Breast epithelium (tissue), 4 donors: ENCODE measurements around the gene TXNRD2. TPM values are rescaled to one million over a fixed set of nuclear protein-coding genes. Genes with fewer than 3 reads are reported as not detected.

Experiments used
- DNase-seq, 2 donors: peaks; one replicate each; pipeline ENCODE4 v3.0.0-alpha.2; 2019; ENCODE audit warnings: low spot score in 2 of 2
- H3K27ac ChIP-seq, 2 donors: fragments of 200-600 bp; sonication (generic) in 1 of 2; one replicate each; pipeline ENCODE4 v1.5.1; 2016 to 2019; ENCODE audit warnings: mild to moderate bottlenecking in 1 of 2
- H3K27me3 ChIP-seq, 2 donors: fragments of 200-600 bp; sonication (generic) in 1 of 2; one replicate each; pipeline versions ENCODE4 v1.5.1 to v1.6.0; 2017 to 2019; ENCODE audit warnings: control low read depth in 1 of 2, mild to moderate bottlenecking in 1 of 2
- H3K36me3 ChIP-seq: fragments of 200-600 bp; one replicate; pipeline ENCODE4 v1.5.1; 2019
- H3K4me1 ChIP-seq, 2 donors: fragments of 200-600 bp; sonication (generic); one replicate each; pipeline ENCODE4 v1.5.1; 2016 to 2019; ENCODE audit warnings: control low read depth in 1 of 2
- H3K4me3 ChIP-seq, 3 donors: fragments of 200-600 bp; sonication (generic); 1 replicate in 2 of 3; 2 replicates in 1 of 3; pipeline ENCODE4 v1.5.1; 2016 to 2019; ENCODE audit warnings: mild to moderate bottlenecking in 3 of 3, moderate library complexity in 2 of 3
- H3K9me3 ChIP-seq, 2 donors: fragments of 200-600 bp; sonication (generic) in 1 of 2; one replicate each; pipeline ENCODE4 v1.5.1; 2016 to 2019; ENCODE audit warnings: control low read depth in 1 of 2
- CTCF ChIP-seq, 3 donors: fragments of 450-650 bp; IDR thresholded peaks; one replicate each; pipeline ENCODE4 v1.5.1; 2016 to 2017; ENCODE audit warnings: antibody characterized with exemption in 3 of 3, mild to moderate bottlenecking in 3 of 3, moderate library complexity in 3 of 3
- POLR2A ChIP-seq: fragments of 450-650 bp; IDR thresholded peaks from one replicate; pipeline ENCODE4 v1.6.1; 2016; ENCODE audit warnings: antibody characterized with exemption, mild to moderate bottlenecking, moderate library complexity
- POLR2AphosphoS5 ChIP-seq, 3 donors: sonication (generic); formaldehyde crosslinking; IDR thresholded peaks; one replicate each; pipeline ENCODE4 v1.6.1; 2017; ENCODE audit warnings: antibody characterized with exemption in 3 of 3
- intact Hi-C: fragments of 100-400 bp; cut with DNase I; formaldehyde crosslinking; loops from one replicate; pipeline ENCODE4 v1.15.1; 2023; ENCODE audit warnings: low total_unique reads
- total RNA-seq, 3 donors: library from RNA; depleted of rRNA; stranded (reverse); fragments of >200 nt; gene quantifications; one replicate each; pipeline ENCODE4 v1.1.0, GENCODE V29; 2016

TXNRD2 gene
- total RNA-seq, 3 donors from 2014 or later, result 13.8 to 22.8 (median 20.6) TPM

GRCh38 chr22:19905347-19906276 lies 36.0 kb downstream of the TXNRD2 start:
- Histone ChIP-seq H3K9me3 (no peaks in the 10 kb centered on the region), H3K27ac (no peak overlapping the region), H3K27me3 (no peaks in the 10 kb centered on the region), H3K4me3 (no peak overlapping the region), H3K4me1 (no peaks in the 10 kb centered on the region), H3K36me3 (no peaks in the 10 kb centered on the region)
- DNase-seq, result no peak
- intact Hi-C loops, result no loop called here
- TF ChIP-seq CTCF (IDR thresholded peaks at IDR 0.05) (no peak), POLR2A (no peak), POLR2AphosphoS5 (IDR thresholded peaks at IDR 0.05) (no peak)

DNA sequence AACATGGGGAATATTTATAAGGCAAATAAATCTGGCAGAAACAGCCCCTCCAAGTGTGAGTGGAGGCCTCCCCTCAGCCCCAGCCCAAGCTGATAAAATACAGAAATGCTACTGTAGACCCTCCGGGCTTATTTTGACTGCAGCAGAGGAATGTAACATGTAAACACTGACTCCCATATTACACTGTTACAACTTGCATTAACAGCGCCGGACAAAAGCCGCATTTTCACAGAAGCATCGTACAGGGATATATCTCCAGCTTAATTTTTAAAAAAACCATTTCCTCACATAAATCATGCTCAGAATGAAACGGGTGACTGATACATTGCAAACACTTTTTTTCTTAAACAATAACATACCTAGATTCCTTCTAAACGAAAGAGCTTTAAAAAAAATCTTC lies 36.7 kb downstream of the TXNRD2 start:
- Histone ChIP-seq H3K27me3 (no peaks in the 10 kb centered on the region), H3K27ac (no peak overlapping the region), H3K9me3 (no peaks in the 10 kb centered on the region), H3K4me3 (no peak overlapping the region), H3K36me3 (no peaks in the 10 kb centered on the region), H3K4me1 (no peaks in the 10 kb centered on the region)
- intact Hi-C loops, result loop anchor here (5.0 kb wide), 1 partner anchor 178 kb away; no protein-coding TSS in a partner anchor
- TF ChIP-seq CTCF (IDR thresholded peaks at IDR 0.05) (no peak), POLR2A (no peak), POLR2AphosphoS5 (IDR thresholded peaks at IDR 0.05) (no peak)
- no peak for DNase-seq

- Histone ChIP-seq H3K4me3 (no peak overlapping the region), H3K4me1 (no peaks in the 10 kb centered on the region), H3K36me3 (no peaks in the 10 kb centered on the region), H3K9me3 (no peaks in the 10 kb centered on the region), H3K27ac (no peak overlapping the region), H3K27me3 (no peaks in the 10 kb centered on the region)
- no peak for DNase-seq
- intact Hi-C loops, result loop anchor here (5.0 kb wide), 1 partner anchor 177 kb away; no protein-coding TSS in a partner anchor
- TF ChIP-seq POLR2A, result no peak
- TF ChIP-seq CTCF (IDR thresholded peaks at IDR 0.05), result no peak
- TF ChIP-seq POLR2AphosphoS5 (IDR thresholded peaks at IDR 0.05), result no peak
These were observed 37.3 kb downstream of the TXNRD2 start for GRCh38 chr22:19904174-19904856.

- TF ChIP-seq CTCF (IDR thresholded peaks at IDR 0.05) (no peak), POLR2AphosphoS5 (IDR thresholded peaks at IDR 0.05) (no peak), POLR2A (no peak)
- Histone ChIP-seq H3K27ac (no peak overlapping the region), H3K9me3 (no peaks in the 10 kb centered on the region), H3K36me3 (no peaks in the 10 kb centered on the region), H3K4me1 (no peaks in the 10 kb centered on the region), H3K27me3 (no peaks in the 10 kb centered on the region), H3K4me3 (no peak overlapping the region)
- intact Hi-C loops, result loop anchor here (5.0 kb wide), 1 partner anchor 176 kb away; no protein-coding TSS in a partner anchor
- no peak for DNase-seq
These were observed 38.1 kb downstream of the TXNRD2 start for GRCh38 chr22:19903513-19903912.

DNA sequence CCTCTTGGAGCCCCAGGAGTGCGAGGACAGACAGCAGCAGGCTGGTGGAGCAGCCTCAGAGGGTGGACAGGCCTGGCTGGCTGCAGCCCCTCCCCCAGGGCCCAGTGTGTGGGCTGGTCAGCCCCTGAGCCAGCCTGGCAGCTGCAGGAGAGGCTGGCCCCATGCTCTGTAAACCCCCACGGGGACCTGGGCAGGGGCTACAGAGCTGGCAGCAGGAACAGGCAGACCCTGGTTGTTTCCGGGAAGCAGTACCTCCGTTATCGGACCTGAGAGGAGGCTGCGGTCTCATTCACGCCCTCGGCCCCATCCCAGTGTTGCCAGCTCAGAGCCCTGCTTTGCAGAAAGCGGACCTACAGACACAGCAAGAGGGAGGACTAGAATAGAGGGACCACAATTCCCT lies 38.6 kb downstream of the TXNRD2 start:
- intact Hi-C loops, result loop anchor here (5.0 kb wide), 1 partner anchor 176 kb away; no protein-coding TSS in a partner anchor
- no peaks in the 10 kb centered on the region for H3K9me3 ChIP-seq
- H3K4me1 ChIP-seq, result no peaks in the 10 kb centered on the region
- no peak overlapping the region for H3K4me3 ChIP-seq
- no peaks in the 10 kb centered on the region for H3K27me3 ChIP-seq
- TF ChIP-seq POLR2AphosphoS5 (IDR thresholded peaks at IDR 0.05) (no peak), POLR2A (no peak), CTCF (IDR thresholded peaks at IDR 0.05) (no peak)
- H3K36me3 ChIP-seq, result no peaks in the 10 kb centered on the region
- no peak for DNase-seq
- H3K27ac ChIP-seq, result no peak overlapping the region
